HG02588 (cell line): Measurements from ENCODE around the gene CLASRP.
"Not testable (repeated sequence)": the region's sequence is repeated elsewhere in the genome, so short reads cannot be mapped to it uniquely, and the experiment has no call there.

ENCODE experiments used
- ATAC-seq: cut with Tn5 transposase; IDR thresholded peaks from one replicate; pipeline ENCODE4 v1.9.1; 2021; ENCODE audit warnings: mild to moderate bottlenecking, moderate library complexity; ENCODE audit not compliant: unreplicated experiment

CLASRP gene

GRCh38 chr19:45038931-45039893 is at the start of gene CLASRP:
Gene CLASRP (plus strand): TSS chr19:45039045. CDS start chr19:45040213, 1,168 bp downstream.
- peak; percentile 82 for ATAC-seq

GRCh38 chr19:44990459-44990858 is 48.4 kb upstream of the CLASRP start:
- no peak for ATAC-seq

- ATAC-seq = no peak
These were observed 47.9 kb upstream of the CLASRP start for GRCh38 chr19:44990966-44991365.

GRCh38 chr19:44992336-44993163 is 46.3 kb upstream of the CLASRP start:
- no peak for ATAC-seq

GRCh38 chr19:44993526-44993925 is 45.3 kb upstream of the CLASRP start:
- no peak for ATAC-seq

- no peak for ATAC-seq
These were observed 44.8 kb upstream of the CLASRP start for GRCh38 chr19:44993926-44994537.

- ATAC-seq = no peak
These were observed 40.8 kb upstream of the CLASRP start for GRCh38 chr19:44998025-44998424.

GRCh38 chr19:44999131-44999925 is 39.5 kb upstream of the CLASRP start:
- ATAC-seq = not testable (repeated sequence)

GRCh38 chr19:45000665-45001064 is 38.2 kb upstream of the CLASRP start:
- ATAC-seq = not testable (repeated sequence)

- peak; percentile 38 for ATAC-seq
These were observed 37.6 kb upstream of the CLASRP start, which contains the start of gene RELB for GRCh38 chr19:45001087-45001739. Gene RELB (plus strand): TSS chr19:45001464. CDS start chr19:45001580, 116 bp downstream.

- no peak for ATAC-seq
These were observed 35.4 kb upstream of the CLASRP start for GRCh38 chr19:45003485-45003884.

- no peak for ATAC-seq
These were observed 33.1 kb upstream of the CLASRP start for GRCh38 chr19:45005787-45006186.

- ATAC-seq = no peak
These were observed 30.3 kb upstream of the CLASRP start for GRCh38 chr19:45008552-45008951.

GRCh38 chr19:45009625-45010255 is 29.1 kb upstream of the CLASRP start:
- ATAC-seq = no peak

GRCh38 chr19:45010306-45010705 is 28.5 kb upstream of the CLASRP start:
- ATAC-seq = no peak

GRCh38 chr19:45011959-45012358 is 26.9 kb upstream of the CLASRP start:
- no peak for ATAC-seq

- ATAC-seq = peak; percentile 84
These were observed 22.2 kb upstream of the CLASRP start for GRCh38 chr19:45016388-45017314.

- no peak for ATAC-seq
These were observed 19.7 kb upstream of the CLASRP start for GRCh38 chr19:45019187-45019586.
